HTR-8/SVneo (cell line): ENCODE data around the gene ITIH1.
A peak's percentile ranks its signal among the peaks of the same experiment; 100 is the strongest.
"Not testable (repeated sequence)": the region's sequence is repeated elsewhere in the genome, so short reads cannot be mapped to it uniquely, and the experiment has no call there.

Experiments used
- DNase-seq: peaks from one replicate; pipeline ENCODE4 v3.0.0; 2011; ENCODE audit warnings: low spot score, mixed read lengths; ENCODE audit not compliant: insufficient read length
- FAIRE-seq: peaks from 2 replicates; lab custom pipeline; 2011; peaks lifted over from hg19 to GRCh38; lab: Jason Lieb, UNC

The ITIH1 gene, protein sequence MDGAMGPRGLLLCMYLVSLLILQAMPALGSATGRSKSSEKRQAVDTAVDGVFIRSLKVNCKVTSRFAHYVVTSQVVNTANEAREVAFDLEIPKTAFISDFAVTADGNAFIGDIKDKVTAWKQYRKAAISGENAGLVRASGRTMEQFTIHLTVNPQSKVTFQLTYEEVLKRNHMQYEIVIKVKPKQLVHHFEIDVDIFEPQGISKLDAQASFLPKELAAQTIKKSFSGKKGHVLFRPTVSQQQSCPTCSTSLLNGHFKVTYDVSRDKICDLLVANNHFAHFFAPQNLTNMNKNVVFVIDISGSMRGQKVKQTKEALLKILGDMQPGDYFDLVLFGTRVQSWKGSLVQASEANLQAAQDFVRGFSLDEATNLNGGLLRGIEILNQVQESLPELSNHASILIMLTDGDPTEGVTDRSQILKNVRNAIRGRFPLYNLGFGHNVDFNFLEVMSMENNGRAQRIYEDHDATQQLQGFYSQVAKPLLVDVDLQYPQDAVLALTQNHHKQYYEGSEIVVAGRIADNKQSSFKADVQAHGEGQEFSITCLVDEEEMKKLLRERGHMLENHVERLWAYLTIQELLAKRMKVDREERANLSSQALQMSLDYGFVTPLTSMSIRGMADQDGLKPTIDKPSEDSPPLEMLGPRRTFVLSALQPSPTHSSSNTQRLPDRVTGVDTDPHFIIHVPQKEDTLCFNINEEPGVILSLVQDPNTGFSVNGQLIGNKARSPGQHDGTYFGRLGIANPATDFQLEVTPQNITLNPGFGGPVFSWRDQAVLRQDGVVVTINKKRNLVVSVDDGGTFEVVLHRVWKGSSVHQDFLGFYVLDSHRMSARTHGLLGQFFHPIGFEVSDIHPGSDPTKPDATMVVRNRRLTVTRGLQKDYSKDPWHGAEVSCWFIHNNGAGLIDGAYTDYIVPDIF

DNA sequence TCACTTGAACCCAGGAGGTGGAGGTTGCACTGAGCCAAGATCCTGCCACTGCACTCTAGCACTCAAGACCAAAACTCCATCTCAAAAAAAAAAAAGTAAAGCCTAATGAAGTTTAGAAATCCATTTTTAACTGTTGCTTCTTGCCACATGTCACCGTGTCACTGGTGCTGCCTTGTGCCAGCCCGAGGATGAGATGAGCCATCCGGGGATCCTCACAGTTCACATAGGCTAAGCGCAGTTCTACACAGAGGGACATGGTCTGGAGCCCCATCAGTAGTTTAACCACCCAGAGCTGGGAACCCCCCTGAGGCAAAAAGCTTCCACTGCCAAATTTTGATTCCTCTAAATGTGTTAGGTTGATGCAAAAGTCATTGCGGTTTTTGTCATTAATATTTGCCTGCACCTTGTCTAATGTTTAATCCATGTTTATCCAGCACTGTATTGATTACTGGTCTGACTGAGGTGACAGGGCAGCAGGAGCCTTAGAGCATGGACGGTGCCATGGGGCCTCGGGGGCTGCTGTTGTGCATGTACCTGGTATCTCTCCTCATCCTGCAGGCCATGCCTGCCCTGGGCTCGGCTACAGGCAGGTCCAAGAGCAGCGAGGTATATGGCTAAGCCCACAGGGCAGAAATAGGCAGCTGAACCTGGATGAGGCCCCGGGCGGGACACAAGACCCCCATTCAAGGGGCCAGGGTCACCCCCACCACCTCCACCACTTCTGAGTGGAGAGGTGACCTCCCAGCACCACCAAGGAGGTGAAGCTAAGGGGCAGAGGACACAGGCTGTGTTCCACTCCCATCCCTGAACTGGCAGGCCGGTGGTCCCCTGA is at the start of gene ITIH1:
ITIH1 (plus strand) TSS at position 473 of the 832 bp plus-strand sequence; CDS start at position 490, 17 bp downstream.
- DNase-seq = no peak
- FAIRE-seq = no peak

DNA sequence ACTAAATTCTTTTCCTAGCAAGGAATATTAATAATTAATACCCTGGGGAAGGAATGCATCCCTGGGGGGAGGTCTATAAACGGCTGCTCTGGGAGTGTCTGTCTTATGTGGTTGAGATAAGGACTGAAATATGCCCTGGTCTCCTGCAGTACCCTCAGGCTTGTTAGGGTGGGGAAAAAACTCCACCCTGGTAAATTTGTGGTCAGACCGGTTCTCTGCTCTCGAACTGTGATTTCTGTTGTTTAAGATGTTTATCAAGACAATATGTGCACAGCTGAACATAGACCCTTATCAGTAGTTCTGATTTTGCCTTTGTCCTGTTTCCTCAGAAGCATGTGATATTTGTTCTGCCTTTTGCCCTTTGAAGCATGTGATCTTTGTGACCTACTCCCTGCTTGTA is 48.6 kb upstream of the ITIH1 start:
- not testable (repeated sequence) for DNase-seq, FAIRE-seq

DNA sequence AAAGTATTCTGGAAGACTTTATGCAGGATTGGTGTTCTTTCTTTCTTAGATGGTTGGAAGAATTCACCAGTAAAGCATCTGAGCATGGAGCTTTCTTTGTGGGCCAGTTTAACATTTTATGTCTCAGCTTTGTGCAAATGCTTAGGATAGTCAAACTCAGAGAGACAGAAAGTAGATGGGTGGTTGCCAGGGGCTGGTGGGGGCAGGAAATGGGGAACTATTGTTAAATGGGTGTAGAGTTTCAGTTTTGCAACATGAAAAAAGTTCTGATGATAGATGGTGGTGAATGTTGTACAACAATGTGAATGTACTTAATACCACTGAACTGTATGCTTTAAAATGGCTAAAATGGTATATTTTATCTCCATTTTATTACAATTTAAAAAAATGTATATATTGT is 46.7 kb upstream of the ITIH1 start:
- no peak for DNase-seq
- no peak for FAIRE-seq

DNA sequence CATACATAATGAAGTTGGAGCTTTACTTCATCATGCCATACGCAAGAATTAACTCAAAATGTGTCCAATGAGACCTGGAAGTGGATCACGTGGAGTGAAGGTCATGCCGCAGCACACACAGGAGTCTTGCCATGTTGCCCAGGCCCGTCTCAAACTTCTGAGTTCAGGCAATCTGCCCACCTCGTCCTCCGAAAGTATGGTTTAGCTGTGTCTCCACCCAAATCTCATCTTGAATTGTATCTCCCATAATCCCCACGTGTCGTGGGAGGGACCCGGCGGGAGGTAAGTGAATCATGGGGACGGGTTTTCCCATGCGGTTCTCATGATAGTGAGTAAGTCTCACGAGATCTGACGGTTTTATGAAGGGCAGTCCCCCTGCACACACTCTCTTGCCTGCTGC is 45.8 kb upstream of the ITIH1 start:
- DNase-seq = no peak
- no peak for FAIRE-seq

DNA sequence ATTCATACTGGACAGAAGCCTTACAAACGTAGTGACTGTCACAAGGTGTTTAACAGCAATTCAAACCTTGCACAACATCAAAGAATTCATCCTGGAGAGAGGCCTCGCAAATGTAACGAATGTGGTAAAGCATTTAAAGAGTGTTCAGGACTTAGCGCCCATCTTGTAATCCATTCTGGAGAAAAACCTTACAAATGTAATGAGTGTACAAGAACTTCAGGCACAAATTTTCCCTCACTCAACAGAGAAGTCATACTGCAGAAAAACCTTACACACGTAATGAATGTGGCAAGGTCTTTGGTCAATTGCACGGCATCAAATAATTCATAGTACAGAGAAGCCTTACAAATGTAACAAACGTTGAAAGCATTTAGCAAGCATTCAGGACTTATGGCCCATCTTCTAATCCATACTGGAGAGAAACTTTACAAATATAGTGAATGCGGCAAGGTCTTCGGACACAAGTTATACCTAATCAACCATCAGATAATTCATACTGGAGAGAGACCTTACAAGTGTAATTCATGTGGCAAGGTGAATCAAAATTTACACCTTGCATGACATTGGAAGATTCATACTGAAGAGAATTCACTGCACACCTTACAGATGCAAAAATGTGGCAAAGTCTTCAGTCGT is 44.0 kb upstream of the ITIH1 start:
- FAIRE-seq = no peak
- no peak for DNase-seq

DNA sequence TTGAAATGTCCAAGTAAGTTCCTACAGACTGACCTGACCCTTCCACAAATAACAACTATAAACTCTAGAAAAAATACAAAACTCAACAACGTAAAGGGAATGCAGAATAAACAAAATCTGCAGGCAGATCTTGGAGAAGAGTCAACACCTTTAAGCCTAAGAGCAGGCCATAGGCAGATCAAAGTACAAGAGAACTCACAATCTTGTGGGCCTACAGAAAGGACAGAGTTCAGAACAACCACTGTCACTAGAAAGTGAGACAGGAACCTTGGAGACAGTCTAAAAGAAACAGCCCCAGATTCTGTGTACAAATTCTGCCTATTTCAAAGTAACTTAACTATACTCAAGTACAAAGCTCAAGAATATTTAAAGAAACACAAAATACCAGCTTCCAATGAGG is 37.7 kb upstream of the ITIH1 start:
- FAIRE-seq (no peak), DNase-seq (no peak)

DNA sequence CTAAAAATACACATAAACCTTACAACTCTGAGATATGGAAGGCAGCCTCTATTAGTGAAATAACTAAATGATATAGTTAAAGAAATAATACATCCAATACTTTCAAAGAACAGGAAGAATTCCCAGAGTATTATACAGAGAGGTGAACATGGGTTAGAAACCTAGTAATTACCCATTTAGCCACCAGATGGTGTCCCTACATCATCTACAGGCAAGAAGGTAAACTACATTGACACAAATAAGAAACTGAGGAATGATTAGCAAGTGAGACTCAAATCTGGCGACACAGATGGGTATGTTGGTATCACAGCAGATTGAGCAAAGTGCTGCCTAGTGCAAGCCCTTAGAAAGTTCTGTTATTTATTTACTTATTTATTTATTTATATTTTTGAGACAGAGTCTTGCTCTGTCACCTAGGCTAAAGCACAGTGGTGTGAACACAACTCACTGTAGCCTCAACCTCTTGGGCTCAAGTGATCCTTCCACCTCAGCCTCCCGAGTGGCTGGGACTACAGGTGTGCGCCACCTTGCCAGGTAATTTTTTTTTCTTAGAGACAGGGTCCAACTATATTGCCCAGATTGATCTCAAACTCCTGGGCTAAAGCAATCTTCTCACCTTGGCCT is 34.9 kb upstream of the ITIH1 start:
- DNase-seq (peak; percentile 37), FAIRE-seq (no peak)

DNA sequence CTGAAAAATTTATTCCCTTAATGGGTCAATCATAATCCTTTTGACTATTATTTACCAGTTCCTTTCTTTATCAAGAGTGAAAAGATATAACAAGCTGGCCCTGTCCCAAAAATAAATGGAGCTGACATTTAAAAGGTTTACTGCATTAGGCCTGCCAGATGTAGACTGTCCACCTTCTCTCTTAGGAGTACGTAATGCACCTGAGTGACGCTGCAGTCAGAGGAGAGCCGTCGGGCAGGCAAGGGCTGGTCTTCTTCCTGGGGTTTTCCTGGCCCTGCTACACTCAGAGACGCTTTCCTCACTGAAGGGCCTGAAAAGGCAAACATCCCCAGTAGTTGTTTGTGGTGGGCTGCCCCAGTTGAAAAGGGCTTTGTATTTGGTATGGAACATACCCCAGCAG is 34.2 kb upstream of the ITIH1 start:
- no peak for DNase-seq
- no peak for FAIRE-seq

DNA sequence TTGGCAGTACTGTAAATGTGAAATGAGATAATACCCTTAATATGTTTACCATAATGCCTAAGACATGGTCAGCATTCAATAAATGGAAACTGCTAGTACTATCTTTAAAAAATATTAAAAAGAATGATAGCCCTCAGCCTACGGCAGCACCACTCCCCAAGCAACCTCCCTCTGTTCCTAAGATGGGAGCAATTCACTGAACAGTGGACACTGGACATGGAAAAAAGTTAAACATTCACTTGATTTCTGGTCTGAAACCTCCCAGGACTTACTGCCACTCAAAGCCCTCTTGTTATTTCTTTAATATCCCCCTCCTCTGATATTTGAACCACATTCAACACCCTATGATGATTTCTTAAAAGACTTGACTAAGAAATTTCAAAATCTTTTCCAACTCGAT is 33.7 kb upstream of the ITIH1 start:
- DNase-seq = no peak
- no peak for FAIRE-seq

DNA sequence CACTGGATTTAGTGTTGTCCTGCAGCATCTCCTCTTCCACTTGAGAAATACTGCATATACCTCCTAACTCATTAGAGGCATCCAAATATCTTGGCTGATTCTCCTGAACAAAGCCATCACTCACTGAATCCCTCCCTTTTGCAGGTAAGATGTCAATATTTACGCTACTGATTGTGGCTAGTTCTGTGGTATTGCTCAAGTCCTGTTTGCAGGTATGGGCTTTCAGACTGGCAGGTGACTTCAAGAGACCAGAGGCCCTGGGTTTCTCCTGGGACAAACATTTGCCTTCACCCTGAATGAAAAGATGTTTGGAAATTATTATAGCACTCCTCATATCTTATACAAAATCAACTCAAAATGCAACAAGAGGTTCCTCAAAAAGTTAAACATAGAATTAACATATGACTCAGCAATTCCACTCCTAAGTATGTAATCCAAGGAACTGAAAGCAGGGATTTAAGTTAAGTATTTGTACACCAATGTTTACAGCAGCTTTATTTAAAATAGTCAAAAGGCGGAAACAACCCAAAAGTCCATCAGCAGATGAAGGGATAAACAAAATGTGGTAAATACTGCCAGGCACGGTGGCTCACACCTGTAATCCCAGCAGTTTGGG is 25.2 kb upstream of the ITIH1 start:
- no peak for DNase-seq

DNA sequence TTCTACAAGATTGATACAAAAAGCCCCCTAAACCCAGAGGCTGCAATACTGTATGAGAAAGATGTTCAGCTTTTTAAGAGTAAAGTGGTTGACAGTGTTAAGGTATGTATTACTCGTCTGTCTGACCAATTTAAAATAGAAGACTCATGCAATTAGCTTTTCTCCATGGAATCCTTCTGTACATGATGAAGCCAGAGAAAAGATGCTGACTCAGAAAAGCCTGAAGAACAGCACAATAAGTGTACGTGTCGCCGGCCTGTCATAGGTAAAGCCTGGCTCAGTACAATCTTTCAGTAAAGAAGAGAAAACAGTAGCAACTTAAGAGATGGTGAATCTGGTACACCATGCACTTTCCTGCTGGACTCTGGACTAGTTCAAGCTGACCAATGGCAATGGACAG is 23.0 kb upstream of the ITIH1 start:
- no peak for DNase-seq
- no peak for FAIRE-seq

More for the DNA sequence above, 25.2 kb upstream of the ITIH1 start:
- FAIRE-seq = no peak

DNA sequence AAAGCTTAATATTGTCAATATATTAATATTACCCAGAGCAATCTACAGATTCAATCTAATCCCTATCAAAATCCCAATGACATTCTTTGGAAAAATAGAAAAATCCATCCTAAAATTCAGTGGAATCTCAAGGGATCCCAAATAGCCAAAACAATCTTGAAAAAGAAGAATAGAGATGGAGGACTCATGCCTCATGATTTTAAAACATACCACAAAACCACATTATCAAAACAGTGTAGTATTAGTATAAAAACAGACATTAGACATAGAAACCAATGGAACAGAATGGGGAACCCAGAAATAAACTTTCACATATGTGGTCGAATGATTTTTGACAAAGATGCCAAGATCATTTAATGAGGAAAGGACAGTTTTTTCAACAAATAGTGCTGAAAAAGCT is 21.3 kb upstream of the ITIH1 start:
- FAIRE-seq (no peak), DNase-seq (no peak)

DNA sequence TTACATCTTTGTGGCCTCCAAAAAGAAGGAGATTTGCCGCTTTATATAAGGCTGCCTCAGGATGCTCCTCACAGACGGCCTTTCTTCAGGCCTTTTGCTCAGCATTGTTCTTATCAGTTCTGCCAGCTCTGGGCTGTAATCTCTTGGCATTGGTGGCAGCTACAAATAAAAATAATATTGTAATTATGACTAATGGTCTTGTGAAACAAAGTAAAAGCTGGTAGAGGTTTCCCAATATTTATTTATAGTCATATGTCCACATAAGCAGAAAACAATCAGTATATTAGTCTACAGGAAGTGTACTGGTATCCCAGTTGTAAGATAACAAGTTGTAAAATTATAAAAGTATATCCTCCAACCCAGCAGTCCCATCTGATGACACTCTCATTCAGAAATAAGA is 13.9 kb upstream of the ITIH1 start:
- DNase-seq (no peak), FAIRE-seq (no peak)

DNA sequence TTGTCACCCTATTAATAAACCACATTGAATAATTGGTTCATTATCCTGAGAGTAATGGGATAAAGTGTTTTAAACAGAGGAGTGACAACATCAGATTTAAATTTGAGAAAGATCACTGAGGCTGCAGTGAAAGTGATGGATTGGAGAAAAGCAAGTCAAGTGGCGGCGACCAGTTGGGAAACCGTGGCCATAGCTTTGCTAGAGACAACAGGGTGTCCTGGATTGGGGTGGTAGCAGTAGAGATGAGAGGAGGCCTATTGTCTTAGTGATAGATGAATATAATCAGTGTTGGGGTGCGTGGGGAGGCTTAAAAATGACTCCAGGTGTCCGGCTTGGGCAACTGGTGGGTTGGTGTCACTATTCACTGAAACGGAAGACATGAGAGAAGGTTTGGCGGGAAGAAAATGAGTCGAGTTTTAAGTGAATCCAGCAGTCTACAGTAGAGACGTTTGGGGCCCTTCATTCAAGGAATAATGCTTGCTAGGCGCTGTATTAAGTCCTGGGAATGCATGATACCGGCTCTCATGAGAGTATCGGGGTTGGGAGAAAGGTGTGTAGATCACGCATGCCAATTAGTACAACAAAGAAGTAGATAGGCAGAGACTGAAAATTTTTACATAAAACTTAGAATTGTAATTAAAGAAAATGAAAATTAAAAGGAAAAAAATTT is 7.5 kb upstream of the ITIH1 start:
- no peak for FAIRE-seq
- DNase-seq = no peak

DNA sequence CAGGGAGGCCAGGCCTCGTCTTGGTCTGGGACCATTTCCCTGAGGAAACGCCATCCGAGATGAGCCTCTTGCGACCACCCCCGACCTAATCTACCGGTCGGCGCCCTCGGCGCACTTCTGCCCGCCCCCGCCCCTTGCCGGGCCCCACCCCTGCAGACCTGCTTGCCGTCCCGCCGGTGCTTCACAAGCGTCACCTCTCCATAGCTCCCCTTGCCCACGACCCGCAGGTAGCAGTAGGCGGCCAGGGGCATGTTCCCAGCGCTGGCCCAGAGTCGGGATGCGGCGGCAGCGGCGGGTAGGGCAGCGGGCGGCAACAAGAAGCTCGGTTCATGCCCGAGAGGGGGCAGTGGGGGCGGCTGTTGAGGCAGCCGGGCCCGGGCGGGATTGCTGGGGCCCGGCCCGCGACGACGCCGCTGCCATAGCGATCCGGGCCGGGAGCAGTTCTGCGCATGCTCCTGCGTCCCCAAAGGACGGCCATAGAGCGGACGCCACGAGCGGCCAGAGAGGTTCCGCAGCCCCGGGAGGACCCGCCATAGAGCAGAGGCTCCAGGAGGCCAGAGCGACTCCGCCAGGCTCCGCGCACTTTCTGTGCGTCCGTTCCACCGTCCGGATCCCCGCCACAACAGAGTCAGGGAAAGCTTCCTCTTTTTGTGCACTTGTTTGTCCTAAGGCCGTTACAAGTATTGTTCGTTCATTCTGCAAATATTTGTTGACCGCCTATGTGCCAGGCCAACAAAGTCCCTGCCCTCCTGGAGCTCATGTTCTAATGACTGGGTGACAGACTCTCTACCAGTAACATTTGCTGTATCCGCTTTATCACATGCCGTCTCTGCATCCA is 6.7 kb upstream of the ITIH1 start, which contains the start of gene NEK4:
NEK4 (minus strand) TSS at position 445 of the 838 bp plus-strand sequence; CDS start at position 251, 194 bp downstream.
- FAIRE-seq (peak; percentile 31), DNase-seq (peak; percentile 97)

DNA sequence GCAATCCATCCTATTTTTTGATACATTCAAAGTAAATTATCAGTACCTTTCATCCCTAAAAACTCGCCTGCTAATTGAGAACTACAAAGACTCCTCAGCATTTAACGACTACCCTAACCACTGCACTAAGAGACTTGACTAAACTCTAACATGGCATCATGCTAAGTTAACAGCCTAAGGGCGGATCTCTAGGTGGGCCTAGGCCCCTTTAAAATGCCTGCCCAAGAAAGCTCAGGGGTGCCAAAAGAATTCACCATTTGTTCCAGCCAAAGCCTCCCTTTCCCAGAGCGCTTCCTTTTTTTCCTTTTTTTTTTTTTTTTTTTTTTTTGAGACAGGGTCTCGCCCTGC is 6.1 kb upstream of the ITIH1 start:
- no peak for FAIRE-seq

DNA sequence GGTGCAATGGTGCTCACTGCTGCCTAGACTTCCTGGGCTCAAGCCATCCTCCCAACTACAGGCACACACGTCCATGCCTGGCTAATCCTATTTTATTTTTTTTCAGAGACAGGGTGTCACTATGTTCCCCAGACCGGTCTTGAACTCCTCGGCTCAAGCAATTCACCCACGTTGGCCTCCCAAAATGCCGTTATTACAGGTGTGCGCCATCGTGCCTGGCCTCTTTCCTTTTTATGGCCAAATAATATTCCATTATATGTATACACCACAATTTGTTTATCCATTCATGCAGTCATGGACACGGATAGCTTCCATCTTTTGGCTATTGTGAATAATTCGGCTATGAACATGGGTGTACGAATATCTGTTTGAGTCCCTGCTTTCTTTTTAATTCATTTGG is 5.7 kb upstream of the ITIH1 start:
- DNase-seq = no peak
- FAIRE-seq = no peak

More for the DNA sequence above, 6.1 kb upstream of the ITIH1 start:
- no peak for DNase-seq
